ENCODE results near the gene UBE3B.

Gene UBE3B

DNA sequence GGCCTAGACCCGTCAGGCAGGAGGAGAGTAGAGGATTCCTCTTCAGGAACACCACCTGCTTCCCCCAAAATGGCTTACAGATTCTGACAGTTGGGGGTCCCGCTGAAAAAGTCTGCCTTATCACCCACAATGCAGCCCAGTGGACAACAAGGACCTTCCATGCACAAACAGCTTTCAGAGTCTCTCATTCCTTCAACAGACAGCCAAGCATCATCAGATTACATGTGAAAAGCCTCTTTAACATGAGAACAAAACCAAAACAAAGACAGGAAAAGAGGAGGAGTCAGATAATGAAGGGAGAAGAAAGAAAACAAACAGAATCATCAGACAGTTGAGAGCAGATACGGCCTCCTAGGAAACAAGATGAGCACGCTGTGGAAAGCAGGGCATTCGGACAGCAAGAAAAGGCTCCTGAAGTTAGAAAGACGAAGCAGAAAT lies 18.6 kb upstream of the UBE3B start:
- Histone ChIP-seq H3K27ac (replicated peaks) (no peak overlapping the region), H3K4me3 (replicated peaks; ENCODE audit: insufficient read depth, low read length) (no peak overlapping the region), H3K27me3 (ENCODE audit: insufficient read depth, poor library complexity, severe bottlenecking) (no peaks in the 10 kb centered on the region)
- DNase-seq (ENCODE audit: low read depth in 1 of 2, low spot score in 1 of 2), result no peak
- no peak for TF ChIP-seq REST (IDR thresholded peaks at IDR 0.05; ENCODE audit: insufficient replicate concordance, low read depth)
- TF ChIP-seq POLR2AphosphoS5 (IDR thresholded peaks at IDR 0.05; ENCODE audit: low read depth), result no peak

DNA sequence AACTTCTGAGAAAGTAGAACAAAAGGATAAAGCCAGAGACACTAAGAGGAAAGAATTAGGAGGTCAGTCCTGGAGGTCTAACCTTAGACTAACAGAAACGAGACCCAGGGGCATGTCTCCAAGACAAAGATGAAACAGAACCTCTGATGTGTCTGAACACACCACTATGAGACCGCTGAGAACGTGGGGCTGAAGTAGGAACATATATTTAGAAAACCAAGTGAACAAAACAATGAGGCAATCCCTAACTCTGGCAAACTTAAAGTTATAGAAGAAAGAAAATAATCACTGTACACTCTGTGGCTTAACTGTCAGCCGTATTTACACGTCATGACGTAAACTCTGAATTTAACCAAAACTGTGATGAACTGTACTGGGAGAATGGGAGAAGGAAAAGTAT lies 18.2 kb upstream of the UBE3B start:
- no peak overlapping the region for H3K4me3 ChIP-seq (replicated peaks; ENCODE audit: insufficient read depth, low read length)
- no peak for DNase-seq (ENCODE audit: low read depth in 1 of 2, low spot score in 1 of 2)
- TF ChIP-seq SPI1 (IDR thresholded peaks at IDR 0.05; ENCODE audit: borderline replicate concordance, low read depth) (no peak), REST (IDR thresholded peaks at IDR 0.05; ENCODE audit: insufficient replicate concordance, low read depth) (no peak), POLR2AphosphoS5 (IDR thresholded peaks at IDR 0.05; ENCODE audit: low read depth) (no peak), CTCF (IDR thresholded peaks at IDR 0.05; ENCODE audit: insufficient read depth, low read length) (no peak), GABPA (IDR thresholded peaks at IDR 0.05; ENCODE audit: low read depth) (no peak)
- H3K27ac ChIP-seq (replicated peaks), result no peak overlapping the region
- H3K27me3 ChIP-seq (ENCODE audit: insufficient read depth, poor library complexity, severe bottlenecking), result no peaks in the 10 kb centered on the region

DNA sequence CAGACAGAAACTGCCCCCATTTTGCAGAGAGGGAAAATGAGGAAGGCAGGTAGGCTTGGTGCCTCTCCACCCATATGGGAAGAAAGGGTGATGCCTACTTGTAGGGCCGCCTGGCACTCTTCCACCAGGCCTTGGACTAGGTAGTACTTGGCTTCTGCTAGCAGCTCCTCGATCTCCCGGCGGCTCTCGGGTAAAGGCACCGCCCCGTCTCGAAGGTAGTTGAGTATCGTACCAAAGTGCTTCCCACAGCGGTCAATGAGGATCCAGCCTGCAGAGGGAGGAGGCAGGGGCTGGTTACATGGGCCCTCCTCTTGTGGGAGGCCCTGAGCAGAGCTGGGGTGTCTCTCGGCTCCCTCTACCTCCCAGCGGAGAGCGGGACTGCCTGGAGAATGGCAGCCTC lies 16.9 kb upstream of the UBE3B start:
- no peaks in the 10 kb centered on the region for H3K27me3 ChIP-seq (ENCODE audit: insufficient read depth, poor library complexity, severe bottlenecking)
- H3K4me3 ChIP-seq (replicated peaks; ENCODE audit: insufficient read depth, low read length), result no peak overlapping the region
- no peak for DNase-seq (ENCODE audit: low read depth in 1 of 2, low spot score in 1 of 2)
- peak overlapping the region; percentile 74 for H3K27ac ChIP-seq (replicated peaks)
- TF ChIP-seq CTCF (IDR thresholded peaks at IDR 0.05; ENCODE audit: insufficient read depth, low read length), result no peak
- no peak for TF ChIP-seq SPI1 (IDR thresholded peaks at IDR 0.05; ENCODE audit: borderline replicate concordance, low read depth)
- no peak for TF ChIP-seq POLR2AphosphoS5 (IDR thresholded peaks at IDR 0.05; ENCODE audit: low read depth)
- no peak for TF ChIP-seq GABPA (IDR thresholded peaks at IDR 0.05; ENCODE audit: low read depth)
- no peak for TF ChIP-seq REST (IDR thresholded peaks at IDR 0.05; ENCODE audit: insufficient replicate concordance, low read depth)
